ENCODE data around the gene EEF1AKMT3. TPM values are rescaled to one million over a fixed set of nuclear protein-coding genes. Genes with fewer than 3 reads are reported as not detected.
A peak's percentile ranks its signal among the peaks of the same experiment; 100 is the strongest.

The EEF1AKMT3 gene
- total and polyA plus RNA-seq, 9 of the 15 experiments (the other 6 are each of a cell fraction or from before 2014, with no cell fraction given) = 4.1 to 17.2 (median 7.9) TPM

DNA sequence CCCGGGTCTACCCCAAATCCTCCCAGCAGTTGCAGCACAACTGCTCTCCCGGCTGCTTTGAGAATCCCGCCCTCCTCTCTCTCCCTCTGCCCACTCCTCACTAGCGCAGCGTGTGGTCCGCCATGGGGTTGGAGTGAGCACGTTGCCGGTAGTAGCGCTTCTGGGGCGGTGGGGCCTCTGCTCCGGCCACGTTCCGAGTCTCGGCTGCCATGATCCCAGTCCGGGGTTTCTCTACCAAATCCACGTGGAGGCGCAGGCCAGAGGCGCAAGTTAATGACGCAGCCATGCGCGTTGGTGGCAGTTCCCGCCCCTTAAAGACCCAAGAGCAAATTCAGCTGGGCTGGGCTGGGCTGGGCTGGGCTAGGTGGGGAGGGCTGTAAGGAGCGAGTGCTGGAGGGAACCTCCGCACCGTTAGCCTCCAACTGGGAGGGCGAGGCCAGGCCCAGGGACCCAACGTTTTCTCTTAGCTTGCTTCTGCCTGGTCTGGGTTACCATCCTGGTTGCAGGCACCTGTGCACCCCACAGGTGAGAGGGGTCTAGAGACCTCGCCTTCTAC lies 463 bp upstream of the EEF1AKMT3 start, which contains the start of gene METTL1 (continued):
- TF ChIP-seq, protein P1, sequence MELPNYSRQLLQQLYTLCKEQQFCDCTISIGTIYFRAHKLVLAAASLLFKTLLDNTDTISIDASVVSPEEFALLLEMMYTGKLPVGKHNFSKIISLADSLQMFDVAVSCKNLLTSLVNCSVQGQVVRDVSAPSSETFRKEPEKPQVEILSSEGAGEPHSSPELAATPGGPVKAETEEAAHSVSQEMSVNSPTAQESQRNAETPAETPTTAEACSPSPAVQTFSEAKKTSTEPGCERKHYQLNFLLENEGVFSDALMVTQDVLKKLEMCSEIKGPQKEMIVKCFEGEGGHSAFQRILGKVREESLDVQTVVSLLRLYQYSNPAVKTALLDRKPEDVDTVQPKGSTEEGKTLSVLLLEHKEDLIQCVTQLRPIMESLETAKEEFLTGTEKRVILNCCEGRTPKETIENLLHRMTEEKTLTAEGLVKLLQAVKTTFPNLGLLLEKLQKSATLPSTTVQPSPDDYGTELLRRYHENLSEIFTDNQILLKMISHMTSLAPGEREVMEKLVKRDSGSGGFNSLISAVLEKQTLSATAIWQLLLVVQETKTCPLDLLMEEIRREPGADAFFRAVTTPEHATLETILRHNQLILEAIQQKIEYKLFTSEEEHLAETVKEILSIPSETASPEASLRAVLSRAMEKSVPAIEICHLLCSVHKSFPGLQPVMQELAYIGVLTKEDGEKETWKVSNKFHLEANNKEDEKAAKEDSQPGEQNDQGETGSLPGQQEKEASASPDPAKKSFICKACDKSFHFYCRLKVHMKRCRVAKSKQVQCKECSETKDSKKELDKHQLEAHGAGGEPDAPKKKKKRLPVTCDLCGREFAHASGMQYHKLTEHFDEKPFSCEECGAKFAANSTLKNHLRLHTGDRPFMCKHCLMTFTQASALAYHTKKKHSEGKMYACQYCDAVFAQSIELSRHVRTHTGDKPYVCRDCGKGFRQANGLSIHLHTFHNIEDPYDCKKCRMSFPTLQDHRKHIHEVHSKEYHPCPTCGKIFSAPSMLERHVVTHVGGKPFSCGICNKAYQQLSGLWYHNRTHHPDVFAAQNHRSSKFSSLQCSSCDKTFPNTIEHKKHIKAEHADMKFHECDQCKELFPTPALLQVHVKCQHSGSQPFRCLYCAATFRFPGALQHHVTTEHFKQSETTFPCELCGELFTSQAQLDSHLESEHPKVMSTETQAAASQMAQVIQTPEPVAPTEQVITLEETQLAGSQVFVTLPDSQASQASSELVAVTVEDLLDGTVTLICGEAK (IDR thresholded peaks at IDR 0.05) = peak; percentile 51; the same call in 1 of the 2 replicates
- TF ChIP-seq, protein P1 (CRISPR knock-in tag; IDR thresholded peaks at IDR 0.05) = no peak
- TF ChIP-seq ZNF407 (IDR thresholded peaks at IDR 0.05; ENCODE audit: low read depth) = no peak
- TF ChIP-seq PHF20 (IDR thresholded peaks at IDR 0.05; ENCODE audit: partially characterized antibody) = peak; percentile 90
- 0 out of 4 replicates have a peak, but pooled peaks of 1 of the 2 experiments have one; percentile 10 for TF ChIP-seq RCOR1 (IDR thresholded peaks at IDR 0.05; ENCODE audit: borderline replicate concordance in 1 of 2, low read depth in 2 of 2, low read length in 2 of 2)
- TF ChIP-seq PHF8 (IDR thresholded peaks at IDR 0.05; ENCODE audit: borderline replicate concordance, low read length) = peak; percentile 89
- TF ChIP-seq, protein P2, sequence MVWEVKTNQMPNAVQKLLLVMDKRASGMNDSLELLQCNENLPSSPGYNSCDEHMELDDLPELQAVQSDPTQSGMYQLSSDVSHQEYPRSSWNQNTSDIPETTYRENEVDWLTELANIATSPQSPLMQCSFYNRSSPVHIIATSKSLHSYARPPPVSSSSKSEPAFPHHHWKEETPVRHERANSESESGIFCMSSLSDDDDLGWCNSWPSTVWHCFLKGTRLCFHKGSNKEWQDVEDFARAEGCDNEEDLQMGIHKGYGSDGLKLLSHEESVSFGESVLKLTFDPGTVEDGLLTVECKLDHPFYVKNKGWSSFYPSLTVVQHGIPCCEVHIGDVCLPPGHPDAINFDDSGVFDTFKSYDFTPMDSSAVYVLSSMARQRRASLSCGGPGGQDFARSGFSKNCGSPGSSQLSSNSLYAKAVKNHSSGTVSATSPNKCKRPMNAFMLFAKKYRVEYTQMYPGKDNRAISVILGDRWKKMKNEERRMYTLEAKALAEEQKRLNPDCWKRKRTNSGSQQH (CRISPR knock-in tag; IDR thresholded peaks at IDR 0.05) = 0 out of 2 replicates have a peak, but pooled peaks have one; percentile 55
- TF ChIP-seq MYNN (IDR thresholded peaks at IDR 0.05) = no peak
- TF ChIP-seq MYNN (CRISPR knock-in tag; IDR thresholded peaks at IDR 0.05) = no peak

Measured in K562 (cell line).